ENCODE results near the gene MPPED1.

- TF ChIP-seq CTCF (IDR thresholded peaks at IDR 0.05; ENCODE audit: borderline replicate concordance, extremely low read depth, low read length, poor library complexity, severe bottlenecking) (no peak), EZH2 (IDR thresholded peaks at IDR 0.05; ENCODE audit: borderline replicate concordance, low read depth, low read length, severe bottlenecking) (no peak)
These were observed 117.0 kb downstream of the MPPED1 start for GRCh38 chr22:43528601-43529360.
